KOPT-K1 (cell line): ENCODE data around the gene SERPINE2.

ENCODE experiments used
- H3K27ac ChIP-seq: fragments of 200-600 bp; sonication (generic); 2 replicates; pipeline ENCODE4 v1.5.1; 2016; ENCODE audit warnings: antibody characterized with exemption, mild to moderate bottlenecking, low read depth, low read length; ENCODE audit not compliant: poor library complexity, severe bottlenecking
- H3K36me3 ChIP-seq: fragments of 200-600 bp; sonication (generic); 2 replicates; pipeline ENCODE4 v1.5.1; 2017; ENCODE audit warnings: antibody characterized with exemption, mild to moderate bottlenecking, low read length, moderate library complexity; ENCODE audit not compliant: insufficient read depth
- H3K9me3 ChIP-seq: fragments of 200-600 bp; sonication (generic); 2 replicates; pipeline ENCODE4 v1.5.1; 2017; ENCODE audit warnings: antibody characterized with exemption, low read length, mild to moderate bottlenecking; ENCODE audit not compliant: insufficient read depth, poor library complexity, severe bottlenecking

The SERPINE2 gene

DNA sequence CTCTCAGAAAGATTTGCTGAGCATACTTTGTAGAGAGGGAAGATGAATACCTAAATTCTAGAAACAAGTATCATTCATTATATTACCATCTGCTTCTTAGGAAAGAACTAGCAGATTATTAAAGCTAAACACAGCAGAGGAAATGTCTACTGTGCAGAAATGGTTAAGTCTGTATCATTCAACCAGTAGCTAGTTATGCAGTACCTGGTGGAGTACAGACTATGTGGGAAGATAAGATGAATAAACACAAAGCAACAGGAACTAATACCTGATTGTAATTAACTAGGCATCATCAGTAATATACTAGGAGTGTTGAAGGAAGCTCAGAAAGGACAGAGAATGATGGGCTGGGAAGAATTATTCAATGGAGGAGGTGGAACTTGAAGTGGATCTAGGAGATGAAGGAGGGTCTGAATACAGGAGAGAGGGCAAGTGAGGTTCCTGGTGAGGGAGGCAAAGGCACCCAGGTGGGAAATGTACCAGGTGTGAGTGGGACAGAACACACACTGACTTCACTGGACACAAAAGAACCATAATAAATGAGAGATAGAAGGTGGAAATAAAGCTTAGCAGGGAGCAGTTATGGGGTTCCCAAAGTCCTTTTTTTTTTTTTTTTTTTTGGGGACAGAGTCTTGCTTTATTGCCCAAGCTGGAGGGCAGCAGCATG is 103.5 kb downstream of the SERPINE2 start:
- Histone ChIP-seq H3K36me3 (no peaks in the 10 kb centered on the region), H3K27ac (no peak overlapping the region), H3K9me3 (no peaks in the 10 kb centered on the region)

DNA sequence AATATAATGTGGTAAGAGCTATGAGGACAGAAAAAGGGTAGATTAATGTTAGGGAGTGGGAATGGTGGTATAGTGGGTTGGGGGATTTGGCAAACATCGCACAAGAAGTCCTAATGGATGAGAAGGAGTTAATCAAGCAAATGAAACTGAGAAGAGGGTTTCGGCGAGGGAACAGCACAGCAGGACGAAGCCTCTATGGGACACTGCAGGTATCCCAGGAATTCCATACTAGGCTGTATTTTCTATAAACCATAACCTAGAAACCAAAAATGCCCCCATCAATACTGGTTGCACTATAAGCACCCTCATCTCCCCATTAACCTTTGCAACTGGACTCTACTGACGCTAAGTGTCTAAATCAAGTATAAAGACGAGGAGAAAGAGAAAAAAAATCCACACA is 104.2 kb downstream of the SERPINE2 start:
- Histone ChIP-seq H3K36me3 (no peaks in the 10 kb centered on the region), H3K27ac (no peak overlapping the region), H3K9me3 (no peaks in the 10 kb centered on the region)

DNA sequence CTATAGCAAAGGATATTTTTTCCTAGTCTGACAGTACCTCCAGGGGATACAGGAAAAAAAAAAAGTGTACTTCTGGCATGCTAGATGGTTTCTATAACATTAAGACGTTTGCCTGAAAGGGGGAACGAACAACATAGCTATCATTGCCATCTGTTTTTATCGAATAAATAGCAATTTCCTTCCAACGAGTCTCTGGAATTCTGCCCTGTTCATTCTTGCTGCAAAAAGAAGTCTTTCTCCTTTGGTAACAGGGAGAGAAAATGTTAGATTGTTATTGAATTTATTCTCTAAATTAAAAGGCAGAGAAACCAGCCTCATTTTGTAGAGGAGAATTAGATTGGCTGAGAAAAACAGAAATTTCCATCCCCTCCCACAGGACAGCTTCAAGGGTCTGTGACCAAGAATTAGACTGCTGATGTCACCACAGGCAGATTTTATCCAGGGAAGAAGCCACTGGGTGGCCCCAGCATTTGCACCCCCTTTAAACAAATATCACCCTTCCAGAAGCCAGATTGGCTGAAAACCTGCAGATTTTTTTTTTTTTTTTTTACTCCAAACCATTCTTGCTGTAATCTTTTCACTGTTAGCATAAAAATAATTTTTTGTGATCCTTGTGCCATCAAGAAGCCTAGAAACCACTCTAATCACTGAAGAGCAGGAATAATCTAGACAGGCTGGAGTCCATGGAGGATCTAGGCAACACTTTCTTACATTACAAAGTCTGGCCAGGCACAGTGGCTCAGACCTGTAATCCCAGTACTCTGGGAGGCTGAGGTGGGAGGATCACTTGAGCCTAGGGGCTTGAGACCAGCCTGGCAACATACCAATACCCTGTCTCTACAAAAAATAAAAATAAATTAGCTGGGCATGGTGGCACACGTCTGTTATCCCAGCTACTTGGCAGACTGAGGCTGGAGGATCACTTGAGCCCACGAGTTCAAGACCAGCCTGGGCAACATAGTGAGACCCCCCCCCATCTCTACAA is 106.0 kb downstream of the SERPINE2 start:
- H3K27ac ChIP-seq, result no peak overlapping the region
- H3K9me3 ChIP-seq, result no peaks in the 10 kb centered on the region
- no peaks in the 10 kb centered on the region for H3K36me3 ChIP-seq

DNA sequence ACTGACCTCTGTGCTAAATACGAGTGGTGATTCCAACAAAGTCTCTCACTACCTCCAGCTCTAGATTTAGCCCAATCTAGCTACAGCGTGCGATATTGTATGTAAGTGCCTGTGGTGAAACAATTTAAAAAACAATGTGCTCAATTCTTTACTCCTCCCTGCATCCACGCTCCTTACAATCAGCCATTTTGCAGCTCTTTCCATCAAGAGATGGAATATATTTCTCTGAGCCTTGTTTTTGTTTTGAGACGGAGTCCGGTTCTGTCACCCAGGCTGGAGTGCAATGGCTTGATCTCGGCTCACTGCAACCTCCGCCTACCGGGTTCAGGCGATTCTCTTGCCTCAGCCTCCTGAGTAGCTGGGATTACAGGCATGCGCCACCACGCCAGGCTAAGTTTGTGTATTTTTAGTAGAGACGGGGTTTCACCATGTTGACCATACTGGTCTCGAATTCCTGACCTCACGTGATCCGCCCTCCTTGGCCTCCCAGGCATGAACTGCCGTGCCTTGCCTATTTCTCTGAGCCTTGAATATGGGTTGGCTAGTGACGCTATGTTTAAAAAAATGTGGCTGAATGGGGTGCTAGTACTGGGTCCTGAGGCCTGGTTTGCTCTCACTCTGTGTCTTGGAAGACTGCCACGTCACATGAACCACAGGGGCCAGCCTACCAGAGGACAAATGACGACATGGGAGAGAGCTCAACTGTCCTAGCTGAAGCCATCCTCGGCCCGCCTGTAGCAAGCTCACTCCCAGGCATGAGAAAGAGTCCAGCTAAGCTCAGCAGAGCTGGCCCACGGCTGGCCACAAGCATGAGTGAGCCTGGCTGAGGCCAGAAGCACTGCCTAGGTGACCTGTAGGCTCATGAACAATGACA is 108.7 kb downstream of the SERPINE2 start:
- no peak overlapping the region for H3K27ac ChIP-seq

DNA sequence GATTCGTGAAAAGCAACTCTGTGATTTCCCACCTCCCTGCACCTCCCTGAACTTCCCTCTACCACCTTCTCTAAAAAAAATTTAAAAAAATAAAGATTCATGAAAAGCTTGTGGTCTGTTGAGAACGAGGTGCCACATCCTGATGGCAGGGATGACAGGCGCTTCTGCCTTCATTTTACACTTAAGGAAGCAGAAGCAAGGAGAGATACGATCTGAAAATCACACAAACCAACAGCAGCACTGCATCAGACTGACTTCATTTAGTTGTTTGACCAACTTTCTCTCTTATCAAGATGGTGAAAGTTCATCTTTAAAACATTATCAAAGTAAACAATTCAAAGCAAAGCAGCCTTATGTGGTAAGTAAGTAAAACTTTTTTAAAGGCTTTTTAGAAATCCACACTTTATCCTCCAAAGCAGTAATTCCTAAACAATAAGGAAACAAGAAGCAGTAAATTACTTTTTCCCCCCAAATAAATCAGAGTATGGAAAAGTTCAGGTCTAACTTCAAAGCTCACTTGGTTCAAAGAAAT is 109.4 kb downstream of the SERPINE2 start:
- H3K36me3 ChIP-seq, result no peaks in the 10 kb centered on the region
- H3K27ac ChIP-seq, result no peak overlapping the region
- peaks cover 14% of the 10 kb centered on the region for H3K9me3 ChIP-seq

More for the DNA sequence above, 108.7 kb downstream of the SERPINE2 start:
- Histone ChIP-seq H3K9me3 (peaks cover 14% of the 10 kb centered on the region), H3K36me3 (no peaks in the 10 kb centered on the region)

DNA sequence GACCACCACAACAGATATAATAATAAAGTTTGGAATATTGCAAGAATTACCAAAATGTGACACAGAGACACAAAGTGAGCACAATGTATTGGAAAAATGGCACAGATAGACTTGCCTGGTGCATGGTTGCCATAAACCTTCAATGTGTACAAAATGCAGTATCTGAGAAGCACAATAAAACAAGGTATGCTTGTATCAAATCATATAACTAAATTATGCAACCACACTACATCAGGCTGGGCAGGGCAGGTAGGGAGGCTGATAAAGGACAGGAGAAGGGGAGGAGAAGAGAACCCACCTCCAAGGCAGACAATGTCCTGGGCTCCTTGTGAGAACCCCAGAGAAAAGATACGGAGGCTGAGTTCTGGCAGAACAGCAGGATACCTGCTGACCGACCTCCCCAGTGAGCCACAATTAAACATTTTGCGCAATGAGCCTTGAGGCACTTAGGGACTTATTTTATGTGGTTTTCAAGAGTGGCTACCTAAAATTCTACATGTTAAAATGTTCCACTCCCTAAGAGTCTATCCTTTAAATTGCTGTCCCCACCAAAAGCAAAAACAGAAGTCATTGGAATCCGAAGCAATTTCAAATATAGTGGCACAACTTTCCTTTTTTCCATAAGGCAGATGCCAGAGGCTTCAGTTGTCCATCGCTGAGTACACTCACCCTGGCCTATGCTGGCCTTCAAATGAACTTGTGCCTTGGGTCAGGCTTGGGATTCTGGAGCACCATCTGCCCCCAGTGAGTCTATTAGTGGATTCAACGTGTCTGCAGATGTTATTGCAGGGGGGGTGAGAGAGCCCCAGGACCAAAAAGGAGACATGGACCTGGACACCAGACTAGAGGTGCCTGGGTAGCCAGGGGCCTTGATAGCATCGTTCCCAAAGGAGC is 110.7 kb downstream of the SERPINE2 start:
- no peak overlapping the region for H3K27ac ChIP-seq
- no peaks in the 10 kb centered on the region for H3K36me3 ChIP-seq
- peaks cover 14% of the 10 kb centered on the region for H3K9me3 ChIP-seq

DNA sequence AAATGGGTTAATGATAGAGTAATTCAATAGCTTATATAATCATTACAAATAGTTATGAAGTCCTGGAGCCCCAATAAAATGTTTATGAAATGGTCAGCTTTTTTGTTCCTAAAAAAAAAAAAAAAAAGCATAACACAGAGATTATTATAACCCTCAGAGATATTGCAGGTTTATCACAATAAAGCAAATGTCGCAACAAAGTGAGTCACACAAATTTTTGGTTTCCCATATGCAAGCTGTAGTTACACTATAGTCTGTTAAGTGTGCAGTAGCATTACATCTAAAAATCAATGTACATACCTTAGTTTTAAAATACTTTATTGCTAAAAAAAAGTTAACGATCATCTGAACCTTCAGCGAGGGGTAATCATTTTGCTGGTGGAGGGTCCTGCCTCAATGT is 114.0 kb downstream of the SERPINE2 start:
- Histone ChIP-seq H3K36me3 (no peaks in the 10 kb centered on the region), H3K27ac (no peak overlapping the region), H3K9me3 (peaks cover 14% of the 10 kb centered on the region)
